Erythroblast (primary cell): Measurements from ENCODE around the gene ARAP2.
"Not testable (repeated sequence)": the region's sequence is repeated elsewhere in the genome, so short reads cannot be mapped to it uniquely, and the experiment has no call there.

Experiments
- DNase-seq, 2 experiments: peaks; one replicate each; lab custom pipeline; 2025; lab: John Stamatoyannopoulos, UW
- GATA1 ChIP-seq: IDR thresholded peaks from 2 replicates; pipeline ENCODE4 v1.6.1; 2011; ENCODE audit warnings: low read depth, mild to moderate bottlenecking, control low read depth, low read length, moderate library complexity
- POLR2A ChIP-seq: IDR thresholded peaks from 2 replicates; pipeline ENCODE4 v1.6.1; 2011; ENCODE audit warnings: mild to moderate bottlenecking, low read length

ARAP2 gene

DNA sequence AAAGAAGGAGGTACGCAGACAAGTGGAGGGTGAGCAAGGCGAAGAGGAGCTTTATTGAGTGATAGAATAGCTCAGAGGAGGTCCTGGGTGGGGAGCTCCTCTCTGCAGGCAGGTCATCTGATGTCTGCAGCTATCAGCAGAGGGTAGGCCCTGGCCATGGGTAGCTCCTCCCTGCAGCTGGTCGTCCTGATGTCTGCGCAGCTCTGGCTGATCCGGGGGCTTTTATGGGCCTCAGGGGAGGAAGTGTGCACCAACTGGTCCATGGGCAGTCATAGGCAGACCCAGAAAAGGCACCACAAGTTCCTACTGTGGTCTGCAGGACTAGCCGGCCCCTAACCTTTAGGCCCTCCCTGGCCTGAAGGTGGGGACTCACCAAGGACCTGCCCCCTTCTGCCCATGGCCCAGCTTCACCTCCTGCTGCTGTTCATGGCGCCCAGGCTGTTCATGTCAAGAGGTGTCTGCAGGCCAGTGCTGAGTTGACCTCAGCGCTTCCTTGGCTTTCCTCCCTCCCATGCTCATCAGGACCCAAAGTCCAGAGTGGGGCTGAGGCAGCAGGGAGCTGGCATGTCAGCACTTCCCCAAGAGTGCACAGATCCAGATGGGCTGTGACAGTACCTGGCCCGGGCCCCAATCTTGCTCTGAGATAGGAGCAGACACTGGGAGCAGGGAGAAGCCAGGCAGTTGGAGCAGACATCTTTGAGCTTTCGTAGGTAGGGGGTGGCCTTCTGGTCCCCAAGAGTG, 46.1 kb downstream of the ARAP2 start:
- no peak for DNase-seq
- TF ChIP-seq POLR2A, result no peak
- TF ChIP-seq GATA1, result no peak

DNA sequence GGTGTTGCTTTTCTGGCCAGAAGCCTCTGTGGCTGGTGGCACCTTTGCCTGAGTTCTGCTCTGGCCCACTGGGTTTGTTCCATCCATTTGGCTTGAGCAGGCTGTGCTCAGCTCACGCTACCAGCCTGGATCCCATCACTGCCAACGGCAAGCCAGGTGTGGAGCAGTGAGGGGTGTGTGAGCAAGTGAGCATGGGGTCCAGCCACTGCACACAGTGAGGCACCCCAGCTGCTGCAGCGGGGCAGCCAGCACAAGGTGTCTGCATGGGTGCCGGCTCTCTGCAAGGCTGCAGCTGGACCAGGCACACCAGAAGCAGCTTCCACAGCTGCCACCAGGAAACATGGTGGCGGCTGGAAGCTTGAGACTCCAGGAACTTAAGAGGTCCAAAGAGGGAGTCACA, 46.8 kb downstream of the ARAP2 start:
- TF ChIP-seq POLR2A (no peak), GATA1 (no peak)
- no peak for DNase-seq

DNA sequence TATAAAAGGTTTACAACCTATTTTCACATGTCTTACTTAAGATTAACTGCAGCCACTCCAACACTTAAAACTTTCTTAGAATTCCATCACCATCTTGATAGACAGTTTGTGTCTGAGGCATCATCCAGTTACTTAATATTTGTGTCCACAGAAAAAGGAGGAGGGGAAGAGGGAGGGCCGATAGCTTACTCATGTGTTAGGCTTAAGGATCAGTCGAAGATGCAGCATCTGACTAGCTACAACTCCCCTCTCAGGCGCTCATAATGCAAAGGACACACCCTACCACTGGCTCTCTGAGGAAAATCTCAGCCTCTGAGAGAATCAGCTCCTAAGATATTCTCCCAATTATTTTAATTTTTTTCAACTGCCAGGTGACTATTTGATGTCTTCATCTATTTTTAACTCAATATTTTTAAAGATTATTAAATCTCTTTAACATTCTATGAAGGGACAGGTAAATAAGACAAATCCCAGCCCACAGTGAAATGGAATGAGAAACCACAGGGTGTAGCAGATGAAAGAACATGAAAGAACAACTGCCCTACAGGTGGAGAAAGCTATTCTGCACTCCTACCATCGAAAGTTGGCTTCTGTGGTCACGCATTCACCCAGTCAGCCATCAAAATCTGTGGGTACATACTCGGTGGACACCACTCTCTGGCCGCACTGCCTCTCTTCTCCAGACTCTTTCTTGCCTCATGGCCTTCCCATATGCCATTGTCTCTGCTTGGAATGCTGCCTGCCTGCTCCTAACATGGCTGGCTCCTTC, 48.0 kb downstream of the ARAP2 start:
- DNase-seq, result no peak
- no peak for TF ChIP-seq POLR2A
- TF ChIP-seq GATA1, result no peak

DNA sequence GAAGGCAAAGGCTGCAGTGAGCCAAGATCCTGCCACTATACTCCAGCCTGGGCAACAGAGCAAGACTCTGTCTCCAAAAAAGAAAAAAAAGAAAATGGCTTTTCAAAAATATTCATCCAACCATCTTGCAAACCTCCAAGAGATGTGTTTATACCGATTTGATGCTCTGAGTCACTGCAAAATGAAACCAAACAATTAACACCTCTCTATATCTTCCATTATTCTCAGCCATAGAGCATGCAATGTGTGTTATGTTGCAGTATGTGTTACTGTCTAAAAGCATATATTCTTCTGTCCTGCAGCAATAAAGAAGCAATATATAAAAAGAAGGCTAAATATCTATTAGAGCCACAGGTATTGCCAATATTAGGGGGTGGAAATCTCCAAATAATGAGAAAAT, 51.4 kb downstream of the ARAP2 start:
- no peak for DNase-seq
- TF ChIP-seq POLR2A, result no peak
- TF ChIP-seq GATA1, result no peak

DNA sequence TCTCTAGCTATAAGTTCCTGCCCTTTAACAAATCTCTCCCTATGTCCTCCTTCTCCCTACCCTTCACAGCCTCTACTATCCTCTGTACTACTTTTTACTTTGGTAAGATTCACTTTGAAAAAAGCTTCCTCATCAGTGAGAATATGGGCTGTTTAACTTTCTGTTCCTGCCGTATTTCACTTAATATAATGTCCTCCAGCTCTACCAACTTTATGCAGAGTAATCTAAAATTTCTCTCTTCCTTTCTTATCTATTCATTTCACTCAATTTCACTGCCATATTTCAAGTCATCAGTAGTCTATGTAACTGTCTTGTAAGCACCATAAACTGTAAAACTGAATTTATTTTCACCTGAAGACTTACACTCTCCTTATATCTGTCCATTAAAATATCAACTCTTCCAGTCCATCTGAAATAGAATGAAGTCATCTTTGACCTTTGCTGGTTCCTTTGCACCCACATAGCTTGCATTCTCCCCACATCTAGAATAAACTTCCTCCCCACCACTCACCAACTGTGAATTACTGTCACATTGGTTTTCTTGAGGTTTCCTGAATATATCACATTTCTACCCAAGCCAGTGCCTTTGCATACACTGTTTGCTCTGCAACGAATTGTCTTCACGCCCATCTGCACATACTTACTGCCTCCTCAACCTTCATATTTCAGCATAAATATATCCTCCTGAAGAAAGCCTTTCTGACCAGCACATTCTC, 54.6 kb downstream of the ARAP2 start:
- no peak for TF ChIP-seq POLR2A
- TF ChIP-seq GATA1, result no peak
- DNase-seq, result no peak

DNA sequence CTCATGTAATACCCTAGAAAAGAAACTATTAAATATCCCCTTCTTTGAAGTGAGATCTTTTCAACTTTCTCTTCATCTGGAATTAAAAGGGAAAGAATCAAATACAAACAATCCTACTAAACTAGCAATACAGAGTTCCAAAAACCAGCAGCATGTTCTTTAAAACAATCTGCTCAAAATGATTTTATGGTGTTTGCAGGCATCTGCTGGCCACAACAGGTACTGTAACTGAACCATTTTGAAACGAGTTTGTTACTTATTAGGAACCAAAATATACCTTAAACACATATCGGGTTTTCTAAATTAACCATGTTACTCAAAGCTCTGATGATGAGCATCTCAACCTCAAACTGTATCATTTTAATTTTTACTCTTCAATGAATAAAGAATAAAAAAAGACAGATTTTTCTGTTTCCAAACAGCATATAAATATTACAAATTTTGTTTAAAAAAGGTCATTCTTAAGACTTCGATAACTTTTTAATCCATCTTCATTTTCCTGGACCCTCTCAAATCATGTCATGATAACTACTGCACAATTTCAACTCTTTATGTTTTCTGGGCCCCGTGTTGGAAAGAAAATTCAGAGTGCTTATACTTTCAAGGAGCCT, 56.5 kb downstream of the ARAP2 start:
- TF ChIP-seq GATA1 (no peak), POLR2A (no peak)
- DNase-seq, result peak; percentile 3 to 21

DNA sequence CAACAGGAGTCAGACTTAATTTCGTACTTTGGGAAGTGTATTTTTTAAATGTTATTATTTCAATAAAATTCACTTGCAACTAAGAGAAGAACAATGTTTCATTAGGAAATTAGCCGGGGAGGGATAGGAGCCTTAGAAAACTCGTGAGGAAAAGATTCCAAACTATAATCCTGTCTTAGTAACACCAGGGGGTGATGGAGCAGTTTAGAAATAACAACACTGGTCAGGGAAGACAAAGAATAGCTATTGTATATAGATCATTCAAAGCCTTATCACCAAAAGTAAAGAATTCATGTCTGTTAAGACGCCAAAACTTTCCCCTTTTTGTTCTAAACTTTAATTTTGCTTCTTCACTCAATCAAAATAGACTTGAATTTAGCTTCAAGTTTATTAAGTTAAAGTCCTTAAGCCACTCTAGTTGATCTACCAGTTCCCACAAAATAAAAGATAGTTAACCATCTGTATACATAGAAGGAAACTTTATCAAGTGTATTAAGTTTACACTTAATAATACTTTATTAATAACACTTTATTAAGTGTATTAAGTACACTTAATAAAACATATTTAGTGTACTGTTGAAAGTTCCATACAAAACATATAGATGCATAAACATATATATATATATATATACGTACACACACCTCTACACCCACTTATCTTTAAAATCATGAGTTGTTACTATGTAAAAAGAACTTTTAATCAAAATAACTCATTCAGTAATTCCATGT, 60.5 kb downstream of the ARAP2 start:
- DNase-seq, result no peak
- no peak for TF ChIP-seq GATA1
- no peak for TF ChIP-seq POLR2A

DNA sequence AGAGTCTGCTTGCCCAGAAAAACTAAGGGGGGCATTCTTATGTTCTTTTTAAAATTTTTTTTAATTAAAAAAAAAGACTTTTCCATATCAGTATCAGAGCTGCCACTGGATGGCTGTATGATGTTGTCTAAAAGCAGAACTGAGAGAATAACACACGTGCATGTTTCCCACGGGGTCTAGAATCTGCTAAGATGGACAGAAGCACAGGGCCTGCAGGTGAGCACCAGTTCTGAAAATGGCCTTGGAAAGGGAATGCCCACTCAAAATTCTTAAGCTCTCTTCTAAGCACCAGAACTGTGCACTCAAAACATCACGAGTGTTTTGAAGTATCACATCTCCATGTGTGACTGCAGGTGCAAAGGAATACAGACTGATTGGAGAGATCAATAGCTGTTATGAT, 61.1 kb downstream of the ARAP2 start:
- no peak for DNase-seq
- TF ChIP-seq POLR2A (no peak), GATA1 (no peak)

DNA sequence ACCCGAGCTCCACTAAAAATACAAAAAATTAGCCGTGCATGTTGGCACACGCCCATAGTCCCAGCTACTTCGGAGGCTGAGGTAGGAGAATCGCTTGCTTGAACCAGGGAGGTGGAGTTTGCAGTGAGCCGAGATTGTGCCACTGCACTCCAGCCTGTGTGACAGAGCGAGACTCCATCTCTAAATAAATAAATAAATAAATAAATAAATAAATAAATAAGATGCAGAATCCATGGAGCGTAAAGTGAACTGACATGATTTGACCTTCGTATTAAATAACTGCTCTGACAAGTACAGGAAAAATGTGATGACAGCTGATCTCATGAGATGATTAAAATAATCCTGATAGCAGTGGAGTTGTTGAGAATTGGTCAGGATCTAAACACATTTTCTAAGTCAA, 62.0 kb downstream of the ARAP2 start:
- not testable (repeated sequence) for DNase-seq

DNA sequence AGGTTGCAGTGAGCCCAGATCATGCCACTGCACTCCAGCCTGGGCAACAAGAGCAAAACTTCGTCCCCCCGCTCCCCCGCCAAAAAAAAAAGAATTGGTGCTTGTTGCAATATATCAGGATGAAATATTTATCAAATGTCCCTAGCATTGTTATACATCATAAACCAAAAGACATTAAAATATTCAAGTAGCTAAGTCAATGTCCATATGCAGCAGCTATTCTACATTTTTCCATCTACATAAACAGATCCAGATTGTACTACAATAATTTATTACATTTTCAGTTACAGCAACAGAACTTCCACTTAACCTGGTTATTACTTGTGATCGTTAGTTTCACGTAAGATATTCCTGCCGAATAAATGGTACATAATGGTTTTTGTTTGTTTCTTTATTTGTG, 64.1 kb downstream of the ARAP2 start:
- DNase-seq, result no peak
- TF ChIP-seq GATA1 (no peak), POLR2A (no peak)

DNA sequence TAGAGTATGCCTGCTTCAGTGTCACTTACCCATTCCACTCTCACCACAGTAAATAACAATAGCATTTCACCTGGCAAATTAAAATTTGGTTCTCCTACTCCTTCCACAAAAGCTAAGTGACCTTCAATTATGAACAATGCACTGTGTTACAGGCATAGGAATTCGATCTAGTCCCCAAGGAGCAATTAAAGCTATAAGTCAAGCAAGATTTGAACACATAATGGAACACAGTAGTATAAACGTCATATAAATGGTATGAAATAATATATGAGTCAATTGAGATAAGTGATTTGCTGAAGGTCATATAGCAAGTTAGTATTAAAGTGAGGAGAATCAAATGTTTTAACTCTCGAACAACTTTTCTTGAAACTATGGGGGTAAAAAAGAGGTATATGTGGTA, 65.8 kb downstream of the ARAP2 start:
- no peak for TF ChIP-seq GATA1
- TF ChIP-seq POLR2A, result no peak
- no peak for DNase-seq

DNA sequence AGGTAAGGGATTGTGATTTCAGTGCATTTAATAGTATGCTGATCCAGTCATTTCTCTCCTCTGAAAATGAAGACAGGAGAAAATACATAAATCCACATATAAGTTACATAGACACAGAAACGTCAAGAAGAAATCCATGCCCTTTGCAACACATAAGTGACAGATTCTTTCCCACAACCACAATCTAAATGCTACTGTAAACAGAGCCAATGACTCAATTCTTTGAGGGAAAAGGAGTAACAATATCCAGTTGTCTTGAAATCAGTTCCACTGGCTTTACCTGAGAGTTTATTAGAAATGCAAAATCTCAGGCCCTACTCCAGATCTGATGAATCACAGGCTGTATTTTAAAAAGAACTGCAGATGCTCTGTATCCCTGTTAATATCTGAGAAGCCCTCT, 66.4 kb downstream of the ARAP2 start:
- TF ChIP-seq POLR2A (no peak), GATA1 (no peak)
- DNase-seq, result no peak

DNA sequence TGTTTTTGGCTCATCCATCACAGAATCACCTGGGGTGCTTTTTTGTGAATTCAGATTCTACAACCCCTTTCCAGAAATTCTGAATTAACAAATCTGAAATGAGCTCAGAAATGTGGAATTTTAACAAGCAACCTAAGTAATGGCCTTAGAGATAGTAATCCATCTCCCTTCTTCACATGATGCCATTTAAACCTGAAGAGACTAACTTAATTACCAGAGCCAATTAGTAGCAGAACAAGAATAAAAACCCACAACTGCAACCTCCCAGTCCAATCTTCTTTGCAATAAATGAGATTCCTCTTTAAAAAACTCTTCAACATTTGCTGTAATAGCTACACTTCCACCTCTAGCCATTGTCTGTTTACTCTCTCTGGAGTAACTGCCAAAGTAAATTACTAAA, 69.7 kb downstream of the ARAP2 start:
- TF ChIP-seq POLR2A (no peak), GATA1 (no peak)
- no peak for DNase-seq

DNA sequence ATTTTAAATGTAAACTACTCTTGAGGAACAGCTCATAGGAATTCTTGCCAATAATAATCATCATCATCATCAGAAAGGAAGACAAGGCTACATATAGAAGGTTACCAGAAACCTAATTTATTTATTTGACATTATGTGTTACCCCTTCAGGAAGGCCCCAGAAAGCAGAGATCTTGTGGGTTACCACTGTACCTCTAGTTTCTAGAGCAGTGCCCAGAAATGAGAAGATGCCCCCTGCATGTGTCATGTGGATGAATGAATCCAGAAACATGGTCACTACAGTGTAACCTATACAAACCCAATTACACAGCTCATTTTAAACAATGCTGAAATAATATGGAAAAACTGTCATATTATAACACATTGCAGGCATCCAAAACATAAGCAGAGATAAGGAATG, 70.4 kb downstream of the ARAP2 start:
- no peak for DNase-seq
- TF ChIP-seq GATA1 (no peak), POLR2A (no peak)
